Esophagus squamous epithelium (tissue), 4 donors: Measurements from ENCODE around the gene PEF1.

ENCODE experiments used
- POLR2A ChIP-seq, 4 donors: fragments of 450-650 bp; IDR thresholded peaks; one replicate each; pipeline ENCODE4 v1.6.1; 2017; ENCODE audit warnings: antibody characterized with exemption in 4 of 4, mild to moderate bottlenecking in 4 of 4, moderate library complexity in 3 of 4
- TF ChIP-seq, protein P1 (sequence below), 6 experiments: fragments of 450-650 bp in 4 of 6; fragments of 200-600 bp in 2 of 6; sonication (generic) in 2 of 6; IDR thresholded peaks; one replicate each; pipeline ENCODE4 v1.5.1; 2016 to 2019; ENCODE audit warnings: antibody characterized with exemption in 6 of 6, mild to moderate bottlenecking in 4 of 6, moderate library complexity in 4 of 6

- TF ChIP-seq, protein P1, sequence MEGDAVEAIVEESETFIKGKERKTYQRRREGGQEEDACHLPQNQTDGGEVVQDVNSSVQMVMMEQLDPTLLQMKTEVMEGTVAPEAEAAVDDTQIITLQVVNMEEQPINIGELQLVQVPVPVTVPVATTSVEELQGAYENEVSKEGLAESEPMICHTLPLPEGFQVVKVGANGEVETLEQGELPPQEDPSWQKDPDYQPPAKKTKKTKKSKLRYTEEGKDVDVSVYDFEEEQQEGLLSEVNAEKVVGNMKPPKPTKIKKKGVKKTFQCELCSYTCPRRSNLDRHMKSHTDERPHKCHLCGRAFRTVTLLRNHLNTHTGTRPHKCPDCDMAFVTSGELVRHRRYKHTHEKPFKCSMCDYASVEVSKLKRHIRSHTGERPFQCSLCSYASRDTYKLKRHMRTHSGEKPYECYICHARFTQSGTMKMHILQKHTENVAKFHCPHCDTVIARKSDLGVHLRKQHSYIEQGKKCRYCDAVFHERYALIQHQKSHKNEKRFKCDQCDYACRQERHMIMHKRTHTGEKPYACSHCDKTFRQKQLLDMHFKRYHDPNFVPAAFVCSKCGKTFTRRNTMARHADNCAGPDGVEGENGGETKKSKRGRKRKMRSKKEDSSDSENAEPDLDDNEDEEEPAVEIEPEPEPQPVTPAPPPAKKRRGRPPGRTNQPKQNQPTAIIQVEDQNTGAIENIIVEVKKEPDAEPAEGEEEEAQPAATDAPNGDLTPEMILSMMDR (IDR thresholded peaks at IDR 0.05), result no peak
- TF ChIP-seq POLR2A (IDR thresholded peaks at IDR 0.05), result no peak
Measured at GRCh38 chr1:31657020-31657804, 12.5 kb upstream of the PEF1 start.
